ENCODE data around the gene KLC3.
"Not testable (repeated sequence)": the region's sequence is repeated elsewhere in the genome, so short reads cannot be mapped to it uniquely, and the experiment has no call there.

The KLC3 gene

GRCh38 chr19:45324349-45324907 is 16.1 kb upstream of the KLC3 start:
- H3K4me3 ChIP-seq (ENCODE audit: low read length) = no peak overlapping the region
- TF ChIP-seq CTCF (conservative IDR thresholded peaks at IDR 0.05; ENCODE audit: low read depth, low read length) = no peak
- no peak for DNase-seq (ENCODE audit: low read depth)

- no peak for TF ChIP-seq CTCF (conservative IDR thresholded peaks at IDR 0.05; ENCODE audit: low read depth, low read length)
- no peak overlapping the region for H3K4me3 ChIP-seq (ENCODE audit: low read length)
- DNase-seq (ENCODE audit: low read depth) = no peak
These were observed 13.0 kb upstream of the KLC3 start for GRCh38 chr19:45327404-45328143.

- TF ChIP-seq CTCF (conservative IDR thresholded peaks at IDR 0.05; ENCODE audit: low read depth, low read length) = no peak
- H3K4me3 ChIP-seq (ENCODE audit: low read length) = no peak overlapping the region
- DNase-seq (ENCODE audit: low read depth) = no peak
These were observed 9.1 kb upstream of the KLC3 start for GRCh38 chr19:45331411-45331810.

- DNase-seq (ENCODE audit: low read depth) = no peak
- no peak overlapping the region for H3K4me3 ChIP-seq (ENCODE audit: low read length)
- no peak for TF ChIP-seq CTCF (conservative IDR thresholded peaks at IDR 0.05; ENCODE audit: low read depth, low read length)
These were observed 6.8 kb upstream of the KLC3 start for GRCh38 chr19:45333609-45334303.

GRCh38 chr19:45334881-45335280 is 5.7 kb upstream of the KLC3 start:
- not testable (repeated sequence) for DNase-seq (ENCODE audit: low read depth)

GRCh38 chr19:45336696-45337251 is 3.8 kb upstream of the KLC3 start:
- no peak overlapping the region for H3K4me3 ChIP-seq (ENCODE audit: low read length)
- peak; percentile 84 for DNase-seq (ENCODE audit: low read depth)
- TF ChIP-seq CTCF (conservative IDR thresholded peaks at IDR 0.05; ENCODE audit: low read depth, low read length) = no peak

More at GRCh38 chr19:45334881-45335280, 5.7 kb upstream of the KLC3 start:
- H3K4me3 ChIP-seq (ENCODE audit: low read length) = not testable (repeated sequence)

GRCh38 chr19:45339629-45340028 is 921 bp upstream of the KLC3 start:
- no peak for DNase-seq (ENCODE audit: low read depth)
- no peak overlapping the region for H3K4me3 ChIP-seq (ENCODE audit: low read length)
- no peak for TF ChIP-seq CTCF (conservative IDR thresholded peaks at IDR 0.05; ENCODE audit: low read depth, low read length)

Data from retinal pigment epithelial cell (primary cell).